Stimulated activated CD4-positive, alpha-beta T cell treated with anti-CD3 and anti-CD28 coated beads, Interleukin-2, amount 100 ng/mL, for 48 hours (primary cell): ENCODE measurements around the gene KLHDC4.
A peak's percentile ranks its signal among the peaks of the same experiment; 100 is the strongest.
"Not testable (repeated sequence)": the region's sequence is repeated elsewhere in the genome, so short reads cannot be mapped to it uniquely, and the experiment has no call there.

Experiments
- DNase-seq, 2 donors: peaks; one replicate each; pipeline ENCODE4 v3.0.0-alpha.2; 2020

Gene KLHDC4

DNA sequence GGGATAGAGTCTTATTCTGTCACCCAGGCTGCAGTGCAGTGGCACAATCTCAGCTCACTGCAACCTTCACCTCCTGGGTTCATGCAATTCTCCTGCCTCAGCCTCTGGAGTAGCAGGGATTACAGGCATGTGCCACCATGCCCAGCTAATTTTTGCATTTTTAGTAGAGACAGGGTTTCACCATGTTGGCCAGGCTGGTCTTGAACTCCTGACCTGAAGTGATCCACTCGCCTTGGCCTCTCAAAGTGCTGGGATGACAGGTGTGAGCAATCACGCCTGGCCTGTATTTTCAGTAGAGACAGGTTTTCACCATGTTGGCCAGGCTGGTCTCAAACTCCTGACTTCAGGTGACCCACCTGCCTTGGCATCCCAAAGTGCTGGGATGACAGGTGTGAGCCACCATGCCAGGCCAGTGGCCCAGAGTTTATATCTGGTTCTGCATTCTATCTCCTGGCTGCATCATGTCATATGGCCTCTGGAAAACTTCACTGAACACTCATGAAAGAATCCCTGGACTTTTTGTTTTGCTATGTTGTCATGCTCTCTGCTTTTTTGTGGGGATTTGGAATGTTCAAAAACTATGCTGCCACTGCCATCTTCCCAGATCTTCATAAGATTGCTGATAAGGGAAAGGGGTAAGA, 21.8 kb upstream of the KLHDC4 start:
- not testable (repeated sequence) for DNase-seq

DNA sequence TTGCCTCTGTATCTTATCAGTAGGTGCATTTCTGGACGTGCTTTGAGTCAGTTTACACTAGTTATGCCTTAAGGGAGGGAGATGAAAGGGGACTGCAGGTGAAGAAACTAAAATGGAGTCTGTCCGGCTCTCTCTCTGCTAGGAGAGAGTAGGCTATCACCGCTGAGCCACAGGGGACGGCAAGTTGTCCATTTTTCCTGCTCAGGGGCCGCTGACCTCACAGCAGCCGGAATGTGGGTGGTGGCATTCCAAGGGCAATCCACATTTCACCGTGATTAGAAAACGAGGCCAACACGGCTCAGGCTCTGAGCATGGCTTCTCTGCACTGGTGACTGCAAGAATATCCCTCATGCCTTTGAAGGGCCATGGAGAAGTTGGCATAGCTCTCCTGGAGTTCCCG, 19.0 kb upstream of the KLHDC4 start:
- DNase-seq = no peak

- DNase-seq = no peak
Observed at GRCh38 chr16:87782033-87782432, 16.2 kb upstream of the KLHDC4 start.

DNA sequence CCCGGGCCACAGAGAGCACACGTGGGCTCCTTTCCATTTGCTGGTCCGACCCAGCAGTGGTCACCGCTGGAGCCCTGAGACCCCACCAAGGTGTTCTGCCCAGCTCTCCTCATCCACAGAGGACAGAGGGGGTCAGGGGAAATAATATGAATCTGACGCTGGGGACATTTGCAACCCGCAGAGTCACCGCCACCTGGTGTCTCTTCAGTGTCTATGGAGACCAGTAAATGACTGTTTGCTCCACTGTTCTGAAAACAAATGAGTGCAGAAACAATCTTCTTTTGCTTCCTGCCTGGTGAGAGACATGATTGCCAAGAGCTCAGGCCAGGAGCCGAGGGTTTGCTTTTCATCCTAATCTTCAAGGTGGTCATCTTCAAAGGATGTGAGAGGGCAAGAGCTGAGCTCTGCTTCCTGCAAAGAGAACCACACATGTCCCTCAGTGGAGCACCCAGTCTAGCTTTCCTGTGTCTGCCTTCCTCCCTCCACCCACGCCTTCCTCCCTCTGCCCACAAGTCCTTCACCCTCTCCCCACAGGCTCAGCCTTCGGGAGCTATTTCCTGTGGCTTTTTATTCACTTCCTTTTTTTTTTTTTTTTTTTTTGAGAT, 14.7 kb upstream of the KLHDC4 start:
- peak; percentile 51 to 54 for DNase-seq

DNA sequence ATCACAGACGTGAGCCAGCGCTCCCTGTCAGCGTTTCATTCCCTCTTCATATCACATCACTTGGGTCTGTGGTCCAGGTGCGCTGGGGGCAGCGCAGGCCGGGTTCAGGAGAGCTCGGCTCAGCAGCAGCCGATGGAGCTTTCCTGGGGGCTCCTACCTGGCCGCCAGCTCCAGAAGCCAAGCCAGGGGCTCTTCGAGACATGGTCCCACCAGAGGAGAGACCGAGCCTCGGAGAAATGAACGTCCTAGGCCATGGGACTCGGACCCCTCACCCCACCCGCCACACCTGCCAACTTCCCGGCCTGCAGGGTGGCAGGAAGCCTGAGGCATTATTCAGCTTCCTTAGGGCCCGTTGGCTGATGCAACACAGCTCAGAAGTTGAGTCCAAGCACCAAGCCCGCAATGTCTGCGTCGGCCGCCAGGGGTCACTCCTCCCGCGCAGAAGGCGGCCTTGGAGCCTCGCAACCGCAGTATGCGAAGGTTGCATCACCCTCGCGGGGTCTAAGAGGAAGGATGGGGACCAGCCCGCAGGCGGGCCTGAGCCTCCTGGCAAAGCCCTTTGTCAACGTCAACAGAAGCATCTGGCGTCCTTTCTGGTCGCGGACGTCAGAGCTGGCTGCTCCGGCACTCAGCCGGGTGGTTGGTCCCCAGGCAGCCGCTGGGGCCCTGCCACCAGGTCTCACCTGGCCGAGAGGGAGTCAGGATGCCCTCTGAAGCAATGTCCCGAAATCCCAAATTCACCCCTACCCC, 13.2 kb upstream of the KLHDC4 start:
- DNase-seq = peak; percentile 96 to 97

DNA sequence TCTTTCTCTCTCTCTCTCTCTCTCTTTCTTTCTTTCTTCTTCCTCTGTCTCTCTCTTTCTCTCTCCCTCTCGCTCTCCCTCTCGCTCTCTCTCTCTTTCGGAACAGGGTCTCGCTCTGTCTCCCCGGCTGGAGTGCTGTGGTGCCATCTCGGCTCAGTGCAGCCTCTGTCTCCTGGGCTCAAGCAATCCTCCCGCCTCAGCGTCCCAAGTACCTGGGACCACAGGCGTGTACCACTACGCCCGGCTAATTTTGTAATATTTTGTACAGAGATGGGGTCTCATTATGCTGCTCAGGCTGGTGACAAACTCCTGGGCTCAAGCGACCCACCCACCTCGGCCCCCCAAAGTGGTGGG, 12.7 kb upstream of the KLHDC4 start:
- peak; percentile 18 to 30 for DNase-seq

DNA sequence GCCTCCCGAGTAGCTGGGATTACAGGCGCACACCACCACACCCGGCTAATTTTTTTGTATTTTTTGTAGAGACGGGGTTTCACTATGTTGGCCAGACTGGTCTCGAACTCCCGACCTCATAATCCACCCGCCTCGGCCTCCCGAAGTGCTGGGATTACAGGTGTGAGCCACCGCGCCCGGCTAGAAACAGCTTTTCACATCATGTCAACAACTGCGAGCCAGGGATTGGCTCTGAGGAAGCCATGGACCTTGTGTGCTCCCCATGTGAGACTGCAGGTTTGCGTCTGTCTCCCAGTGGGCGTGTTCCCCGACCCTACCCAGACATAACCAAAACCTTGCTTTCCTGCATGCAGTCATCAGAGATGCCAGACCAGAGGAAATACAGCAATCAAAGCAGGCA, 8.1 kb upstream of the KLHDC4 start:
- DNase-seq = not testable (repeated sequence)

GRCh38 chr16:87767456-87767855, 1.7 kb upstream of the KLHDC4 start:
- DNase-seq = not testable (repeated sequence)

- no peak for DNase-seq
Observed at GRCh38 chr16:87766485-87766797, 655 bp upstream of the KLHDC4 start.

- peak in 1 of 2 donors; percentile 10 for DNase-seq
Observed at GRCh38 chr16:87765473-87765775, 362 bp downstream of the KLHDC4 start.

DNA sequence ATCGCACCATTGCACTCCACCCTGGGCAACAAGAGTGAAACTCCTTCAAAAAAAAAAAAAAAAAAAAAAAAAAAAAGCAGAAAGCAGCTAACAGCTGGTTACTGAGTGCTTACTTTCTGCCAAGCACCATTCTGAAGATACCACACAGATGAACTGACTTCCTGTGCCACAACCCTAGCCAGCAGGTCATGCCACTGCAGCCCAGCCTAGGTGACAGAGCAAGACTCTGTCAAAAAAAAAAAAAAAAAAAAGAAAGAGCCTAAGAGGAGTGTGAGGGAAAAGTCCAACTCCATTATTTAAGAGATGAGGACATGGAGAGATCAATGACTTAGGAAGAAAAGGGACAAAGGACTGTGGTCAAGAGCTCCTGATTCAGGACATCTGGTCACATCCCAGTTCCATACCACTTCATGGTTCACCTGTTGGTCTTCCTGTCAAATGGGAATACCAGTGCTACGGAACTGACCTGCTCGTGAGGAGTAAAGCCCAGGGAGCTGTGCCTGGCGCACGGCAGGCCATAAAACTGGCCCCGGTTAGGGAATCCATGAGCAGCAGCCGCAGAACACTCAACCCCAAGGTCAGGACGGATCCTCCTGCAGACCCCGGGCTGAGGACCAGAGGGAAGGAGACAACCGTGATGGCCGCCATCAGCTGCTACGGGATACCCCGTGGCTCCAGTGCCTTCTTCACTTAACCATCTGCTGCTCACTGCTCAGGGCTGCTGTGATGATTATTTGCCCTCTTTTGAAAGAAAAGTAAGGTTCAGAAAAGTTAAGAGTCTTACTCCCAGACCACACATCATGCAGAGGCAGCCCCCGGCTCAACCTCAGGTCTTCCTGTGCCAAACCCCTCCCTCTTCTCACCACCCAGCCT, 950 bp downstream of the KLHDC4 start:
- DNase-seq = no peak

DNA sequence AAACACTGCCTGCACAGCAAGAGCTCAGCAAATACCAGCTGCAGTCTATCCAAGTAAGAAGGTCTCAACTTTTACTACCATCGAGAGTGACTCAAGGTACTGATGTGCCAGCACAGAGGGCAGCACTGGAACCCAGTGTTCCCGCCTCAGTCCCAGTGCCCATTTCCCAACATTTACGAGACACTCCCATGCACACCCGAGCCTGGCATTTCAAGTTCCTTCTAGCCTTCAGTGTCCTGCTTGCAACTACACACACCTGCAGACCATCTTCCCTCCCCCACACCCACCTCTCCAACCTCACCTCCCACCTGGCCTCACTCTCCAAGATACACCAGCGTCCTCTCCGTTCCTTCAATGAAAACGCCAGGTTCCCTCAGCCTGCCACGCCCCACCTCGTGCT, 3.2 kb downstream of the KLHDC4 start:
- no peak for DNase-seq

GRCh38 chr16:87762071-87762571, 3.7 kb downstream of the KLHDC4 start:
- no peak for DNase-seq

GRCh38 chr16:87761060-87761459, 4.7 kb downstream of the KLHDC4 start:
- DNase-seq = no peak

DNA sequence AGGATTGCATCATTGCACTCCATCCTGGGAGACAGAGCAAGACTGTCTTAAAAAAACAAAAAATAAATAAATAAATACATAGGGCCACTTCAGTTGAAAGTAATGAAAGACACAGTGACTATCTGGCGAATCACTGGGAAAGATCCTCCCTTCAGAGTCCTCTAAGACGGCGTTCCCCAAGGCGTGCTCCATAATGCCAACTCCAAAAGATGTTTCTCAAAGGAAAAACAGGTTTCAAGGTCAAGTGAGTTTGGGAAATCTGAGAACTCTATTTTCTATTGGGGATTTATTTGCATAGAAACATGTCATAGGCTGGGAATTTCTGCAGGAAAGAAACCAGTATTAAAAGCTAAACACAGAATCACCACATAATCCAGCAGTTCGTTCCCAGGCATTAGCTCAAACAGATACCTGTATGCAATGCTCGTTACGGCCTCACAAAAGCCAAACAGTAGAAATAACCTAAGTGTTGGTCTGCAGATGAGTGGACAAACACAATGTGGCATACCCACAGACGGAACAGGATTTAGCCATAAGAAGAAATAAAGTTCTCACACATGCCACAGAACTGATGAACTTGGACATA, 7.9 kb downstream of the KLHDC4 start:
- DNase-seq = no peak

DNA sequence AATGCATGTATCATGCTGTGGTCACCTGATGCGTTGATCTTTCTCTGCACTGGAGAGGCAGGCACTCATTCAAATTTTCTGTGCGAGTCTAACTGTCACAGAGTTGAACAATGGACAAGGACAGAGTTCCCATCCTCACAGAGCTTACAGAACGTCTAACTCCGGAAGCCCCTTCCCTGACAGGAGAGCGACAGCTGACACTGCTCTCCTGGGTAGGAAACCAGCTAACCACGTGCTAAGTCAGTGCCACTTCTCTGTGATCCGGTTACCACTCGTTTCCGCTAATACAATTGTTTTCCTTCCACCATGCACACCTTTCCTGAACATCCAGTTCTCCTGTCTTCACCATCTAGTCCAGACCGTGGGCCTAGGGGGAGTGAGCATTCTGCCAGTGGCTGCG, 11.3 kb downstream of the KLHDC4 start:
- no peak for DNase-seq

- DNase-seq = no peak
Observed at GRCh38 chr16:87747626-87748414, 18.0 kb downstream of the KLHDC4 start.

DNA sequence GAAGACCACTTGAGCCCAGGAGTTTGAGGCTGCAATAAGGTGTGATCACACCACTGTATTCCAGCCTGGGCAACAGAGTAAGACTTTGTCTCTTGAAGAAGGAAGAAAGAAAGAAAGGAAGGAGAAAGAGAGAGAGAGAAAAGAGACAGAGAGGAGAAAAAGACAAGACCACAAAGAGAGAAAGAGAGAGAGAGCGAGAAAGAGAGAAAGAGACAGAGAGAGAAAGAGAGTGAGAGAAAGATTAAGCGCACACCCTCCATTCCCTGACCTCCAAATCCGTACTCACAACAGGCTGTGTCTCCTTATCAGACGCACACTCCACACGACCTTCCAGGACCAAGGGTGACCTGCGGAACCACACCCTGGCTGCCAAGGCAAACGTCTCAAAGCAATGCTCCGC, 19.6 kb downstream of the KLHDC4 start:
- DNase-seq = no peak

DNA sequence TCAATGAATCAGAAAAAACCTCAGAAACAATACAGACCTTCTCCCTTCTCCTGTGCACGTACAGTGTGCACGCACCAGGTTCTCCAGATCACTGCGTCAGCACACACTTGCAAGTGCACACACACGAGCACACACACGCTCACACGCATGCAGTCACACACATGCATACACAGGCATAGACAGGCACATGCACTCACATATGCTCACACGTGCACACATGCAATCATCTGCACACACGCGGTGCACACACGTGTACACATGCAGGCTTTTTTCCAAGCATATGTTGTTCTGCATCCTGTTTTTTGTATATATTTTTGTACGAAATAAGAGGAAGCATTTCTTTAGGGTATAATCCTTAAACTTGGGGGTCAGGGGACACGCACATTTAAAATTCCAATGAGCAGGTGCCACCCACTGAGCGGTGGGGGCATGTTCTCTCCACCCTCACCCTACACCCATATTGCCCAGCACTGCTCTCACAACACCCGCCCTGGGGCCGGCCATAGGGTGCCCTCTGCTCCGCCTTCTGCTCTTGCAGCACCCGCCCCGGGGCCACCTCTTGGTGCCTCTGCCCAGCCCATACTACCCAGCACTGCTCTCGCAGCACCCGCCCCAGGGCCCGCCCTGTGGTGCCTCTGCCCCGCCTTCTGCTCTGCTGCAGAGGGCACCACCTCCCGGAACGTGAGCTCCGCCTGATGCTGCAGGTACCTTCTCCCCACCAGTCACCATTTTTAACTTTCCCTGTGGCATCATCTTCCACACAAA, 20.9 kb downstream of the KLHDC4 start:
- DNase-seq = no peak

DNA sequence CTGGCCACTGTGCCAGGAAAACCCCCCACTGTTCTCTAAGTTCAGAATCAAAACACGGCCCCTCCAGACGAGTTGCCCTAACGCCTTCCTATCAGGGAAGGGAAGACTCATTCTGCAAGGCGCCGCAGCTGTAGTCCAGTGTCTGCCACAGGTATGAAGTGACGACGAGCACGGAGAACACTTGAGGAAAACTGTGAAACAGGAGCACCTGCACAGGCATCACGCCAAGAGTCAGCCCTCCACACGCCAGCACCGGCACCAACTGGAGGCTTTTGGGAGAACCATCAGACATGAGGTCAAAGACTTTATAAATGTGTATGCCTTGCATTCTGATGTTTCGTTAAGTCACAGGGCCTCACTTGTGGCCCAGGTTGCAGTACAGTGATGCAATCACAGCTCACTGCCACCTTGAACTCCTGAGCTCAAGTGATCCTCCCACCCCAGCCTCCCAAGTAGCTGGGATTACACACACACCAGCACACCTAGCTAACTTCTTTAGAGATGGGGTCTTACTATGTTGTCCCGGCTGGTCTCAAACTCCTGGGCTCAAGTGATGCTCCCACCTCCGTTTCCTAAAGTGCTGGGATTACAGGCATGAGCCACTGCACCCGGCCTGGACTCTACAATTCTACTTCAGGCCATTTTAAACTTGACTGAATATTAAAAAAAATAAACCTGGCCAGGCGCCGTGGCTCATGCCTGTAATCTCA, 22.9 kb downstream of the KLHDC4 start:
- DNase-seq = no peak
